Measurements from ENCODE around the gene TRAPPC5.

GRCh38 chr19:7631577-7631976 is 49.1 kb upstream of the TRAPPC5 start:
- TF ChIP-seq TAF1 (IDR thresholded peaks at IDR 0.05; ENCODE audit: borderline replicate concordance, low read depth, low read length) (no peak), POLR2A (IDR thresholded peaks at IDR 0.05; ENCODE audit: low read depth, low read length) (no peak), POLR2AphosphoS5 (IDR thresholded peaks at IDR 0.05; ENCODE audit: low read depth, low read length) (no peak)
